HepG2 (cell line): ENCODE results near the gene C9orf40. TPM values are rescaled to one million over a fixed set of nuclear protein-coding genes. Genes with fewer than 3 reads are reported as not detected.

Experiments
- HNRNPK ChIP-seq: fragments of 200-400 bp; formaldehyde crosslinking; IDR thresholded peaks from 2 replicates; pipeline ENCODE4 v1.6.1; 2018; ENCODE audit warnings: low read length, low read depth, moderate library complexity, mild to moderate bottlenecking; ENCODE audit not compliant: poor library complexity, severe bottlenecking
- PAX8 ChIP-seq: sonication (generic); formaldehyde crosslinking; IDR thresholded peaks from 2 replicates; pipeline ENCODE4 v1.8.0; 2022; ENCODE audit warnings: mild to moderate bottlenecking, missing genetic modification reagents, borderline replicate concordance
- RBFOX2 ChIP-seq: fragments of 200-400 bp; formaldehyde crosslinking; IDR thresholded peaks from 2 replicates; pipeline ENCODE4 v1.6.1; 2017; ENCODE audit warnings: low read depth, mild to moderate bottlenecking, low read length
- U2AF1 ChIP-seq: fragments of 200-400 bp; formaldehyde crosslinking; optimal IDR thresholded peaks from 2 replicates; pipeline ENCODE3; 2017; ENCODE audit warnings: mild to moderate bottlenecking, low read depth, low read length
- ZNF354B ChIP-seq: sonication (generic); formaldehyde crosslinking; IDR thresholded peaks from 2 replicates; pipeline ENCODE4 v1.8.0; 2022; ENCODE audit warnings: mild to moderate bottlenecking, missing genetic modification reagents
- polyA plus RNA-seq, 8 experiments: library from polyadenylated mRNA; depleted of rRNA in 3 of 8; stranded (reverse) in 7 of 8; unstranded in 1 of 8; fragments of >200 nt; fragmentation: Illumina TruSeq in 4 of 8; extraction: Trizol in 4 of 8; gene quantifications; 2 replicates each; pipeline versions ENCODE4 v1.2.1 to v1.2.3, GENCODE V29; 2011 to 2016; ENCODE audit warnings: low read depth in 4 of 8, missing spikeins in 1 of 8, mixed read lengths in 1 of 8; ENCODE audit not compliant: insufficient read depth in 1 of 8
- total RNA-seq, 5 experiments: library from RNA; depleted of rRNA; stranded (reverse); fragments of >200 nt; fragmentation: Illumina TruSeq; extraction: Trizol; gene quantifications; 2 replicates each; pipeline ENCODE4 v1.2.3, GENCODE V29; 2016; ENCODE audit warnings: low read depth in 1 of 5
- TF ChIP-seq, protein P1 (sequence below): sonication (generic); formaldehyde crosslinking; IDR thresholded peaks from 2 replicates; pipeline ENCODE4 v1.4.0; 2020; ENCODE audit warnings: mild to moderate bottlenecking, missing genetic modification reagents
- TF ChIP-seq, protein P2 (sequence below): sonication (generic); formaldehyde crosslinking; IDR thresholded peaks from 2 replicates; pipeline ENCODE4 v1.4.0; 2020; ENCODE audit warnings: missing genetic modification reagents
- TF ChIP-seq, protein P3 (sequence below): sonication (generic); formaldehyde crosslinking; IDR thresholded peaks from 2 replicates; pipeline ENCODE4 v1.5.0; 2020; ENCODE audit warnings: mild to moderate bottlenecking, missing genetic modification reagents

C9orf40 gene
- total and polyA plus RNA-seq, 2 of the 13 experiments (the other 11 are each of a cell fraction or from before 2014, with no cell fraction given): 3.0 to 13.5 TPM

DNA sequence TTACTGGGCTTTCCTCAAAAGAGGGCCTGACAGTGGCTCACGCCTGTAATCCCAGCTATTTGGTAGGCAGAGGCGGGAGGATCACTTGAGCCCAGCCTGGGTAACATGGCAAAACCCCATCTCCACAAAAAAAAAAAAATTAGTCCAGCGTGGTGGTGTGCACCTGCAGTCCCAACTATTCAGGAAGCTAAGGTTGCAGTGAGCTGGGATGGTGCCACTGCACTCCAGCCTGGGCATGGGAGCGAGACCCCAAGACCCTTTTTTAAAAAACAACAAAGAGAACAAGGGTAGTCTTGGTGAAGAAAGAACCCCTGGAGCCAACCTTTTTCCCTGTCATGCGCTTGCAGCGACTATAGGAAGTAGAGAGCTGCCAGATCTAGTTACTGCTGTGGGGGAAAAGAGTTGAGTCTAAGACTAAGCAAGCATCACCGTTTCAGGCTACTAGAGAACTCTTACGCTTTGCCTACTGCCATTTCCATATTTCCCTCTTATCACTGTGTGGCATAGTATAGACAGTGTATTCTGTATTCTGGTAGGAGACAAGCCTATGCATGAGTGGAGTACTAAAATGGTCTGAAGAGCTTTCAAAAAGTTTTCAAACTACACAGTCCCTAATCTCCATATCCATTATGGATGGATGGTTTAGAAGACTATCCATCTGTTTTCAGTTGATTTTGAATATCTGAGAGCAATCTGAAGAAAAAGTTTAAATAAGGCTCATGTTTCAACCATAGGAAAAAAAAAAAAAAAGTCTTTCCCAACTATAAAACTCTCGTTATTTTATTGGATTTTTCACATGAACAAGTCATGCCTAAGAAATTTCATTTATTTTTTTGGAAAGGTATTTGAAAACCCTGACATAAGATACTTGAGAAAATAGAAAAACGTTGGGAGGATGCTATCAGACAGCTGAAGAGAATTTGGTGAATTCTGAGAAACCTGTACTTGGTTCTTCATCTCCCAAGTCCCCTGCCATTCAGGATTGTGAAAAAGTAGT is 2.6 kb downstream of the C9orf40 start (continued):
- TF ChIP-seq RBFOX2: no peak
- TF ChIP-seq HNRNPK: no peak
- no peak for TF ChIP-seq PAX8 (CRISPR knock-in tag)
- TF ChIP-seq, protein P1, sequence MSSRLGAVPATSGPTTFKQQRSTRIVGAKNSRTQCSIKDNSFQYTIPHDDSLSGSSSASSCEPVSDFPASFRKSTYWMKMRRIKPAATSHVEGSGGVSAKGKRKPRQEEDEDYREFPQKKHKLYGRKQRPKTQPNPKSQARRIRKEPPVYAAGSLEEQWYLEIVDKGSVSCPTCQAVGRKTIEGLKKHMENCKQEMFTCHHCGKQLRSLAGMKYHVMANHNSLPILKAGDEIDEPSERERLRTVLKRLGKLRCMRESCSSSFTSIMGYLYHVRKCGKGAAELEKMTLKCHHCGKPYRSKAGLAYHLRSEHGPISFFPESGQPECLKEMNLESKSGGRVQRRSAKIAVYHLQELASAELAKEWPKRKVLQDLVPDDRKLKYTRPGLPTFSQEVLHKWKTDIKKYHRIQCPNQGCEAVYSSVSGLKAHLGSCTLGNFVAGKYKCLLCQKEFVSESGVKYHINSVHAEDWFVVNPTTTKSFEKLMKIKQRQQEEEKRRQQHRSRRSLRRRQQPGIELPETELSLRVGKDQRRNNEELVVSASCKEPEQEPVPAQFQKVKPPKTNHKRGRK (CRISPR knock-in tag): no peak
- TF ChIP-seq U2AF1: no peak
- no peak for TF ChIP-seq ZNF354B (CRISPR knock-in tag)
- TF ChIP-seq, protein P2, sequence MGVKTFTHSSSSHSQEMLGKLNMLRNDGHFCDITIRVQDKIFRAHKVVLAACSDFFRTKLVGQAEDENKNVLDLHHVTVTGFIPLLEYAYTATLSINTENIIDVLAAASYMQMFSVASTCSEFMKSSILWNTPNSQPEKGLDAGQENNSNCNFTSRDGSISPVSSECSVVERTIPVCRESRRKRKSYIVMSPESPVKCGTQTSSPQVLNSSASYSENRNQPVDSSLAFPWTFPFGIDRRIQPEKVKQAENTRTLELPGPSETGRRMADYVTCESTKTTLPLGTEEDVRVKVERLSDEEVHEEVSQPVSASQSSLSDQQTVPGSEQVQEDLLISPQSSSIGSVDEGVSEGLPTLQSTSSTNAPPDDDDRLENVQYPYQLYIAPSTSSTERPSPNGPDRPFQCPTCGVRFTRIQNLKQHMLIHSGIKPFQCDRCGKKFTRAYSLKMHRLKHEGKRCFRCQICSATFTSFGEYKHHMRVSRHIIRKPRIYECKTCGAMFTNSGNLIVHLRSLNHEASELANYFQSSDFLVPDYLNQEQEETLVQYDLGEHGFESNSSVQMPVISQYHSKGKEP (CRISPR knock-in tag): no peak
- TF ChIP-seq, protein P3, sequence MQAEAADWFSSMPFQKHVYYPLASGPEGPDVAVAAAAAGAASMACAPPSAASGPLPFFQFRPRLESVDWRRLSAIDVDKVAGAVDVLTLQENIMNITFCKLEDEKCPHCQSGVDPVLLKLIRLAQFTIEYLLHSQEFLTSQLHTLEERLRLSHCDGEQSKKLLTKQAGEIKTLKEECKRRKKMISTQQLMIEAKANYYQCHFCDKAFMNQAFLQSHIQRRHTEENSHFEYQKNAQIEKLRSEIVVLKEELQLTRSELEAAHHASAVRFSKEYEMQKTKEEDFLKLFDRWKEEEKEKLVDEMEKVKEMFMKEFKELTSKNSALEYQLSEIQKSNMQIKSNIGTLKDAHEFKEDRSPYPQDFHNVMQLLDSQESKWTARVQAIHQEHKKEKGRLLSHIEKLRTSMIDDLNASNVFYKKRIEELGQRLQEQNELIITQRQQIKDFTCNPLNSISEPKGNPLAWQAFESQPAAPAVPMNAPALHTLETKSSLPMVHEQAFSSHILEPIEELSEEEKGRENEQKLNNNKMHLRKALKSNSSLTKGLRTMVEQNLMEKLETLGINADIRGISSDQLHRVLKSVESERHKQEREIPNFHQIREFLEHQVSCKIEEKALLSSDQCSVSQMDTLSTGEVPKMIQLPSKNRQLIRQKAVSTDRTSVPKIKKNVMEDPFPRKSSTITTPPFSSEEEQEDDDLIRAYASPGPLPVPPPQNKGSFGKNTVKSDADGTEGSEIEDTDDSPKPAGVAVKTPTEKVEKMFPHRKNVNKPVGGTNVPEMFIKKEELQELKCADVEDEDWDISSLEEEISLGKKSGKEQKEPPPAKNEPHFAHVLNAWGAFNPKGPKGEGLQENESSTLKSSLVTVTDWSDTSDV (CRISPR knock-in tag): no peak
